Esophagus muscularis mucosa (tissue), 4 donors: ENCODE results near the gene GTF2H4. TPM values are rescaled to one million over a fixed set of nuclear protein-coding genes. Genes with fewer than 3 reads are reported as not detected.
A peak's percentile ranks its signal among the peaks of the same experiment; 100 is the strongest.
"Not testable (repeated sequence)": the region's sequence is repeated elsewhere in the genome, so short reads cannot be mapped to it uniquely, and the experiment has no call there.

Source experiments
- DNase-seq: peaks from one replicate; pipeline ENCODE4 v3.0.0-alpha.2; 2017; ENCODE audit errors: extremely low spot score
- H3K27ac ChIP-seq, 4 donors: fragments of 200-600 bp; sonication (generic); replicated peaks in 1 of 4; 1 replicate in 3 of 4; 2 replicates in 1 of 4; pipeline ENCODE4 v1.5.1; 2016 to 2019; ENCODE audit warnings: mild to moderate bottlenecking in 1 of 4
- H3K27me3 ChIP-seq, 4 donors: fragments of 200-600 bp; sonication (generic); one replicate each; pipeline versions ENCODE4 v1.5.1 to v1.6.0; 2016 to 2019
- H3K36me3 ChIP-seq, 4 donors: fragments of 200-600 bp; sonication (generic); one replicate each; pipeline ENCODE4 v1.5.1; 2016 to 2019
- H3K4me1 ChIP-seq, 4 donors: fragments of 200-600 bp; sonication (generic); one replicate each; pipeline ENCODE4 v1.5.1; 2016 to 2019
- H3K4me3 ChIP-seq, 4 donors: fragments of 200-600 bp; sonication (generic); 1 replicate in 2 of 4; 2 replicates in 2 of 4; pipeline ENCODE4 v1.5.1; 2016 to 2019; ENCODE audit warnings: mild to moderate bottlenecking in 4 of 4, moderate library complexity in 1 of 4
- H3K9me3 ChIP-seq, 4 donors: fragments of 200-600 bp; sonication (generic); 1 replicate in 3 of 4; 2 replicates in 1 of 4; pipeline ENCODE4 v1.5.1; 2016 to 2019
- EP300 ChIP-seq: sonication (generic); formaldehyde crosslinking; IDR thresholded peaks from one replicate; pipeline ENCODE4 v1.6.1; 2017; ENCODE audit warnings: antibody characterized with exemption
- POLR2A ChIP-seq: fragments of 450-650 bp; IDR thresholded peaks from one replicate; pipeline ENCODE4 v1.6.1; 2017; ENCODE audit warnings: antibody characterized with exemption, moderate library complexity, mild to moderate bottlenecking, low read depth
- POLR2AphosphoS5 ChIP-seq, 2 donors: sonication (generic); formaldehyde crosslinking; IDR thresholded peaks; one replicate each; pipeline ENCODE4 v1.6.1; 2017; ENCODE audit warnings: antibody characterized with exemption in 2 of 2
- WGBS: methylation state at CpG from one replicate; pipeline ENCODE4 v1.1.5; 2018; 5-methylcytosine and 5-hydroxymethylcytosine counted together
- intact Hi-C: fragments of 100-400 bp; cut with DNase I; formaldehyde crosslinking; loops from one replicate; pipeline ENCODE4 v1.15.1; 2023
- total RNA-seq, 4 donors: library from RNA; depleted of rRNA; stranded (reverse); fragments of >200 nt; gene quantifications; one replicate each; pipeline versions ENCODE4 v1.1.0 to v1.2.1, GENCODE V29; 2016
- TF ChIP-seq, protein P1 (sequence below), 3 experiments: fragments of 200-600 bp in 2 of 3; fragments of 450-650 bp in 1 of 3; sonication (generic) in 2 of 3; IDR thresholded peaks; one replicate each; pipeline ENCODE4 v1.5.1; 2017 to 2019; ENCODE audit warnings: antibody characterized with exemption in 3 of 3, mild to moderate bottlenecking in 2 of 3, moderate library complexity in 1 of 3

GTF2H4 gene
- 10 to 100 TPM in 1 of 4 donors, 1 to 10 TPM in 3; 6.3 to 15.4 (median 8.2) TPM for total RNA-seq

DNA sequence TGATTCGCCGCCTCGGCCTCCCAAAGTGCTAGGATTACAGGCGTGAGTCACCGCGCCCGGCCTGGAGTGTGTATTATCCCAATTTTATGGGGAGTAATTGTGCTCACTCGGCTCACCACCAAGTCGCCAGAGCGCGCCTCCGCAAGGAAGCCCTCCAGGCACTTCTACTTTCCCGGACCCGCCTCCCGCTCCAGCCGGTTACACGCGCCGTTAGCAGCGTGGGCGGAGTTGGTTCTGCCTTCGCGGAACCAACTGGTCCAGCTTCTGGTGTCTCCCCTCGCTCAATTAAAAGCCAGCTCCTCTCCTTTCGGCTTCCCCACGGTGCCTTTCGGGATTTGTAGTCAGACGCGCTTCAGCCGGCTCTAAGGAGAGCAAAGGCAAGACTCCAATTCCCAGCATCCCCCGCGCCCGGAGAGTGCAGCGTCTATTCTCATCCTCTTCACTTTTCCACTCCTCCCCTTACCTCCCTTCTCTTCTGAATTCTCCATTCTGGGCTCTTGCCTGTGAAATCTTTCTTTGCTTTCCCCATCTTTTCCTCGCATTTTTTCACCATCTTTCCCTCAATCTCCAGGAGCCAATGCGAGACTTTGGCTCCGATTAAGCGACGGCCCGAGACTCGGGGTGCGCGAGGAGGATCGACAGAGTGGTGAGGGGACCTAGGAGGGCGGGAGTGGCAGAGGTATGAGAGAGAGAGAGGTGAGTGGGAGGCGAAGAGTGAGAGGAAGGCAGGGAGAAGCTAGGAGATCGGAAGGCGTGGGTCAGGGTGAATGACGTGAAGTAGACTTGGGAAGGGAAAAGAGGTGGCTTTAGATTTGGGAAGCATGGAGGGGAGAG is at the start of gene GTF2H4:
Gene GTF2H4 (plus strand): TSS at position 450 of the 834 bp plus-strand sequence.
- H3K4me1 ChIP-seq, result peaks cover 7 to 19% (median 16%) of the 10 kb centered on the region in 4 donors
- no peaks in the 10 kb centered on the region for H3K27me3 ChIP-seq
- TF ChIP-seq POLR2A, result no peak
- TF ChIP-seq EP300, result peak; percentile 3
- peak in 1 of 2 donors; percentile 84 for TF ChIP-seq POLR2AphosphoS5 (IDR thresholded peaks at IDR 0.05)
- TF ChIP-seq, protein P1, sequence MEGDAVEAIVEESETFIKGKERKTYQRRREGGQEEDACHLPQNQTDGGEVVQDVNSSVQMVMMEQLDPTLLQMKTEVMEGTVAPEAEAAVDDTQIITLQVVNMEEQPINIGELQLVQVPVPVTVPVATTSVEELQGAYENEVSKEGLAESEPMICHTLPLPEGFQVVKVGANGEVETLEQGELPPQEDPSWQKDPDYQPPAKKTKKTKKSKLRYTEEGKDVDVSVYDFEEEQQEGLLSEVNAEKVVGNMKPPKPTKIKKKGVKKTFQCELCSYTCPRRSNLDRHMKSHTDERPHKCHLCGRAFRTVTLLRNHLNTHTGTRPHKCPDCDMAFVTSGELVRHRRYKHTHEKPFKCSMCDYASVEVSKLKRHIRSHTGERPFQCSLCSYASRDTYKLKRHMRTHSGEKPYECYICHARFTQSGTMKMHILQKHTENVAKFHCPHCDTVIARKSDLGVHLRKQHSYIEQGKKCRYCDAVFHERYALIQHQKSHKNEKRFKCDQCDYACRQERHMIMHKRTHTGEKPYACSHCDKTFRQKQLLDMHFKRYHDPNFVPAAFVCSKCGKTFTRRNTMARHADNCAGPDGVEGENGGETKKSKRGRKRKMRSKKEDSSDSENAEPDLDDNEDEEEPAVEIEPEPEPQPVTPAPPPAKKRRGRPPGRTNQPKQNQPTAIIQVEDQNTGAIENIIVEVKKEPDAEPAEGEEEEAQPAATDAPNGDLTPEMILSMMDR (IDR thresholded peaks at IDR 0.05), result peak in 1 of 3 experiments; percentile 46
- WGBS, result under 1% methylated on average over 43 of the region's 49 CpGs
- H3K9me3 ChIP-seq, result no peaks in the 10 kb centered on the region
- peaks cover 9 to 36% (median 32%) of the 10 kb centered on the region in 4 donors for H3K36me3 ChIP-seq
- H3K4me3 ChIP-seq, result peak within 1 kb of the TSS; percentile 65 to 82 (median 76)
- intact Hi-C loops, result no loop called here
- DNase-seq, result peak; percentile 99
- peak within 1 kb of the TSS; percentile 60 to 70 (median 64) for H3K27ac ChIP-seq

DNA sequence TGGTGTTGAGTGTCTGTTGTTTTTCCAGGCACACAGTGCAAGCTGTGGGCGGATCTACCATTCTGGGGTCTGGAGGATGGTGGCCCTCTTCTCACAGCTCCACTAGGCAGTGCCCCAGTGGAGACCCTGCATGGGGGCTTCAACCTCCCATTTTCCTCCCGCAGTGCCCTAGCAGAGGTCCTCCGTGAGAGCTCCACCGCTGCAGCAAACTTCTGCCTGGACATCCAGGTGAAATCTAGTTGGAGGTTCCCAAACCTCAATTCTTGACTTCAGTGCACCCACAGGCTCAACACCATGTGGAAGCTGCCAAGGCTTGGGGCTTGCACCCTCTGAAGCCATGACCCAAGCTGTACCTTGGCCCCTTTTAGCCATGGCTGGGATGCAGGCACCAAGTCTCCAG is 48.3 kb upstream of the GTF2H4 start:
- H3K36me3 ChIP-seq, H3K4me3 ChIP-seq, H3K4me1 ChIP-seq, H3K27ac ChIP-seq, H3K27me3 ChIP-seq, DNase-seq, intact Hi-C loops, H3K9me3 ChIP-seq: not testable (repeated sequence)
- WGBS, result 60% methylated on average over 1 of the region's 4 CpGs

DNA sequence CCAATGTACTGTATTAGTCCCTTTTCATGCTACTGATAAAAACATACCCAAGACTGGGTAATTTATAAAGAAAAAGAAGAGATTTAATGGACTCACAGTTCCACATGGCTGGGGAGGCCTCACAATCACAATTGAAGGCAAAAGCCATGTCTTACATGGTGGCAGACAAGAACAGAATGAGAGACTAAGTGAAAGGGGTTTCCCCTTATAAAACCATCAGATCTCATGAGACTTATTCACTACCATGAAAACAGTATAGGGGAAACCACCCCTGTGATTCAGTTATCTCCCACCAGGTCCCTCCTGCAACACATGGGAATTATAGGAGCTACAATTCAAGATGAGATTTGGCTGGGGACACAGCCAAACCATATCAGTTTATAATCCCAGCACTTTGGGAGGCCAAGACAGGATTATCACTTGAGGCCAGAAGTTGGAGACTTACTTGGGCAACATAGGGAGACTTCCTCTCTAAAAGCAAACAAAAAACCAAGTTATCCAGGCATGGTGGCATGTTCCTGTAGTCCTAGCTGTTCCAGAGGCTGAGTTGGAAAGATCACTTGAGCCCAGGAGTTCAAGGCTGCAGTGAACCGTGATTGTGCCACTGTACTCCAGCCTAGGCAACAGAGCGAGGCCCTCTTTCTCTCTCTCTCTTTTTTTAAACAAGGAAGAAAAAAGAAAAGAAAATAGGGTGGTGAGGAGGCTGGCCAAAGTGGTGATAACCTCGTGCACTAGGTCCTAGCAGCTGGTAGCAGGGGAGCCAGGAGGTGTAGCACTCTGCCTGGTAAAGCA is 46.6 kb upstream of the GTF2H4 start:
- intact Hi-C loops, result no loop called here
- Histone ChIP-seq H3K27ac (no peak overlapping the region), H3K36me3 (no peaks in the 10 kb centered on the region), H3K27me3 (no peaks in the 10 kb centered on the region), H3K4me3 (no peak overlapping the region), H3K4me1 (no peaks in the 10 kb centered on the region), H3K9me3 (no peaks in the 10 kb centered on the region)
- no peak for TF ChIP-seq EP300
- no peak for DNase-seq
- WGBS, result 80% methylated on average over 3 of the region's 3 CpGs

DNA sequence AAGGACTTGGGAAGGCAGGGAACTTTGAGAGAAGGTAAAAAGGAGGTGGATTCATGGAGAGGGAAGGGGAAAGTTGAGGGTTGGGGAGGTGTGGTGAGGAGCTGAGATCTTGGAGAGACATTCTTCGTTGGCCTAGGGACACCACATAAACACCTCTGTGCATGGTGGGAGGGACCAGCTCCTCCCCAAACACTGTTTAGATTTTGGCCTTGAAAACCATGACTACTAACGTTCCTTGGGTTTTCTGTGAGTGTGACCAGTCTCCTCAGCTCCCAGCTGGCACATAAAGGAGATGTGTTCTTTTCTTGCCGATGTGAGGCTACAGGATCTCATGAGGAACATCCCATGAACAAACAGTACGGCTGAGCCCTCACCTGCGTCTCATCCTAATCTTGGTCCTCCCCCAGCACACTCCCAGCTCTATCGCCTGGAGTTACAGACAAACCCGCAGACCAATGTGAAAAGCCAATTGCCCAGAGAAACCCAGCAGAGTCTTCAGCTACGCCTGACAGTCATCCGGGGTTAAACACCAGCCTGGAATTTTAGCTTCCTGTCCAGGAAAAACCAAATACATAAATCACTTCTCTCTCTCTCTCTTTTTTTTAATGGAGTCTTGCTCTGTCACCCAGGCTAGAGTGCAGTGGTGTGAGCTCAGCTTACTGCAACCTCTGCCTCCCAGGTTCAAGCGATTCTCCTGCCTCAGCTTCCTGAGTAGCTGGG is 45.7 kb upstream of the GTF2H4 start:
- Histone ChIP-seq H3K36me3 (no peaks in the 10 kb centered on the region), H3K9me3 (no peaks in the 10 kb centered on the region), H3K4me1 (no peaks in the 10 kb centered on the region), H3K27ac (no peak overlapping the region), H3K27me3 (no peaks in the 10 kb centered on the region), H3K4me3 (no peak overlapping the region)
- DNase-seq, result no peak
- 78% methylated on average over 9 of the region's 10 CpGs for WGBS
- TF ChIP-seq POLR2AphosphoS5 (IDR thresholded peaks at IDR 0.05) (no peak), POLR2A (no peak), EP300 (no peak)
- TF ChIP-seq, protein P1 (IDR thresholded peaks at IDR 0.05), result no peak
- intact Hi-C loops, result no loop called here

DNA sequence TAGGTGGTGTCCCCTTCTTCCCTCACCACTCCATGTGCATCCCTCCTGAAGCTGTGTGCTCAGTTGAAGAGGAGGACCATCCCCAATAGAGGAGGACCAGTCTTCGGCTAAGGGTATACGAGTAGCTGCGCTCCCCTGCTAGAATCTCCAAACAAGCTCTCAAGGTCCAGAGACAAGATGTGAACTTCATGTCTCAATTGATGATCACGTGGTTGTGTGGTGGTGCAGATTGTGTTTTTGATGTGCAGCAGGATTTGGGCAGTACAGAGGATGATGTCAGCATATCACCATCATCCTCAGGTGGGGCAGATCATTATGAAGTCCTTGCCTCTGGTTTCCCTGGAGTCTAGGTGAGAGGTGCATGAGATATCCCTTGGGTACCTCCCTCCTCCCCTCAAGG is 43.7 kb upstream of the GTF2H4 start:
- H3K9me3 ChIP-seq, result peaks cover 0 to 6% (median 3%) of the 10 kb centered on the region in 4 donors
- no peak overlapping the region for H3K27ac ChIP-seq
- 84% methylated on average over 4 of the region's 4 CpGs for WGBS
- no peaks in the 10 kb centered on the region for H3K36me3 ChIP-seq
- H3K27me3 ChIP-seq, result no peaks in the 10 kb centered on the region
- DNase-seq, result no peak
- intact Hi-C loops, result no loop called here
- no peak for TF ChIP-seq POLR2A
- TF ChIP-seq POLR2AphosphoS5 (IDR thresholded peaks at IDR 0.05), result no peak
- no peak for TF ChIP-seq EP300
- TF ChIP-seq, protein P1 (IDR thresholded peaks at IDR 0.05), result no peak
- H3K4me1 ChIP-seq, result no peaks in the 10 kb centered on the region
- no peak overlapping the region for H3K4me3 ChIP-seq

DNA sequence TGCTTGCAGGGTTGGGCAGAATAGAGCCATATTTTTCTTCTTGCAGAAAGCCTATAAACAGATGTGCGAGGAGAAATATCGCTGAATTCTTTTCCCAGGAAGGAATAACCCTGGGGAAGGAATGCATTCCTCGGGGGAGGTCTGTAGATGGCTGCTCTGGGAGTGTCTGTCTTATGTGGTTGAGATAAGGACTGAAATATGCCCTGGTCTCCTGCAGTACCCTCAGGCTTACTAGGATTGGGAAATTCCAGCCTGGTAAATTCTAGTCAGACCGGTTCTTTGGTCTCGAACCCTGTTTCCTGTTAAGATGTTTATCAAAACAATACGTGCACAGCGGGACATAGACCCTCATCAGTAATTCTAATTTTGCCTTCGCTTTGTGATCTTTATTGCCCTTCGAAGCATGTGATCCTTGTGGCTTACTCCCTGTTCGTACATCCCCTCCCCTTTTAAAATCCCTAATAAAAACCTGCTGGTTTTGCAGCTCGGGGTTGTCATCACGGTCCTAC is 38.7 kb upstream of the GTF2H4 start:
- WGBS, result 82% methylated on average over 12 of the region's 12 CpGs
- H3K9me3 ChIP-seq, result peaks cover 0 to 19% (median 9%) of the 10 kb centered on the region in 4 donors
- H3K27ac ChIP-seq, H3K4me1 ChIP-seq, intact Hi-C loops, DNase-seq, H3K36me3 ChIP-seq, H3K4me3 ChIP-seq, H3K27me3 ChIP-seq: not testable (repeated sequence)
